HG03066 (cell line): ENCODE data around the gene FOCAD.

Experiments used
- ATAC-seq: cut with Tn5 transposase; IDR thresholded peaks from one replicate; pipeline ENCODE4 v1.9.1; 2021; ENCODE audit warnings: low read depth; ENCODE audit not compliant: unreplicated experiment

Gene FOCAD

DNA sequence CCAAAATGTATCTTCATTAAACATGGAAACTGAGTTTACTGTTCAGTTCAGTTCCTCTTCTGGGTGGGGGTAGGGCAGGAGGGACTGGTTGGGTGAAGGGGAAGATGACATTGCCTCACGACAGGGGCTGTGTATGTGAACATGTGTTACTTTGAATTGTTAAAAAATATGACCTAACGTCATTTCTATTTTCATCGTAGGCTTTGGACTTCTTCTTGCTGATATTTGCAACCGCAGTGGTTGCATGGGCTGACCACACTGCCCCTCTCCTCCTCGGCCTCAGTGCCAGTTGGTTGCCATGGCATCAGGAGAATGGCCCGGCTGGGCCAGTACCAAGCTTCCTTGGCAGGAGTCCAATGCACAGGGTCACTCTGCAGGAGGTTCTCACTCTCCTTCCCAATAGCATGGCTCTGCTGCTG, 305.9 kb downstream of the FOCAD start:
- ATAC-seq, result no peak

GRCh38 chr9:20990867-20991266, 306.8 kb downstream of the FOCAD start:
- ATAC-seq, result no peak

DNA sequence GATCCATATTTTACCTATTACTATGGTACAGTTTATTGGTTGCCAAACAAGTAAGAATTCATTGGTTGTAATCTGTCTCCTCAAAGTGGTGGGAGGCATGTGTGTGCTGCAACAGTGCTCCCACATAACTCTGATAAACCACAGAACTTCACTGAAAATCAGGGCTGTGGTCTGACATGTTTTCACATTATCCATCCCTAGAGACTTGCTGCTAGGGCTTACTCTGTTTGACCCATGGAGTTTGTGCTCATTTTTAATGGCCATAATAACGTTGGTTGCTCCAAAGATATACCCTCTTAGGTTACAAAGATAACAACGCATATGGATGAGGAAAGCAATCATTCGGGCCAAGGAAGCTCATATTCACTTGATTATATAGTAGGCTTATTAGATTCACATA, 310.4 kb downstream of the FOCAD start:
- ATAC-seq, result no peak

DNA sequence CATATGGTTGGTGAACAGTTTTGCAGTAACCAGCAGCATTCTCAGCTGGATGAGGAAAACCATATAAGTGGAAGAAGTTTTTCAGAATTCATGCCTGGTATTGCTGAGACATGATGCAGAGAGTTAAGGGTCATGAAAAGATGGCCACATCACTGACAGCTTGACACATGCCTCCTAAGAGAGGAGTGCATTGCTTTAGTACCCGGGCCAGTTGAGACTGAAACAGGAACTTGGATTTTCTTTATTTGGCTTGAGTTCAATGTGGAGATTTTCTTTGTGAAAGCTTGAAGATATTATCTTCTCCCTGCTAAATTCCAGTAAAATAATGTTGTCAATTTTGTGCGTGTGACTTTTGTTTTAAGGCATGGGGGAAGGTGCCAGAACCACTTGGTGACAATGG, 311.6 kb downstream of the FOCAD start:
- ATAC-seq, result no peak

DNA sequence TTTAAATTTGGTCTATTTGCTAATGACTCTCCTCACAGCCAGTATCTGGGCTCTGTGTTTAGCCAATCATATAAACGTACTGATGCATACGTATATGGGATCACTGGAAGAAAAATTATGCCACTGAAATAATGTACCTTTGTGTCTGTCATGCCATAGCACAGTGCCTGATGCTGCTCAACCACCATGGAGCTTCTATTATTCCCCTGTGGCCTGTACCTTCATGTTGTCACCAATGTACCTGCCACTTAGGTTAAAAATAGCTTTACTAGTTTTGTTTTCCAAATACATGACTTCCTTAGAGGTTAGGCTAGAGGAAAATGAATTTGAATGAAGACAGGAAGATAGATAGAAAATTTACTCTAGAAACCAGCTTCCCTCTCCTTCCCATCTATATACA, 312.8 kb downstream of the FOCAD start:
- no peak for ATAC-seq

- peak; percentile 89 for ATAC-seq
Measured at GRCh38 chr9:20997503-20998076, 313.5 kb downstream of the FOCAD start.

- ATAC-seq, result no peak
Measured at GRCh38 chr9:21001581-21001980, 317.5 kb downstream of the FOCAD start.

- no peak for ATAC-seq
Measured at GRCh38 chr9:21002040-21002439, 318.0 kb downstream of the FOCAD start.

DNA sequence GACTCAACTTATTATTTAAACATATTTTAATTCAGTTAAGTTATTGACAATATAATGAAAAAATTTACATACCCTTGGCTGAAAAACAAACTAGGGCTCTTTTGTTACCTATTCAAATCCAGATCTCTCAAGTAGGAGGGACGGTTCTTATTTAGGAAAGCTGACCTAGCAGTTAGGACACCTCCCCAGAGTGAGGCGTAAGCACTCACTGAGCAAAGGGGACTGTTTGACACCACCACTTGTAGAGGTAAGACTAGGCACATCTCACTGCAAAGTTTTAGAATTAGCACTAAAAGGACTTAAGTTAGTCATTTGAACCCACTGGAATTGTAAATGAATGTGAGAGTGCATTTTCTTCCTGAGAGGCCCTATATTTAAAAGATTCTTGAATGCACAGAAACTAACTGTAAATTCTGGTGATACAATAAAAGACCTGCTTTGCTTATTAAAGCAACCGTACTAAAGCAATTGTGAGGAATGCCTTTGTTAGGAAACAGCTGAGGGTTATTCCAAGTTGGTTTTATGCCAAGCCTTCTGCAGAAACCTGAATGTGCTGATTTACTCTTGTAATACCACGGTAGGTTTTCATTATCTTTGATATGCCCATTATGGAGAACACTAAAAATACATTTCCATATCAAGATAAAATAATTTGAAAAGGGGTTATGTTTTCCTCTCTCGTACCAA, 331.2 kb downstream of the FOCAD start:
- ATAC-seq, result no peak

DNA sequence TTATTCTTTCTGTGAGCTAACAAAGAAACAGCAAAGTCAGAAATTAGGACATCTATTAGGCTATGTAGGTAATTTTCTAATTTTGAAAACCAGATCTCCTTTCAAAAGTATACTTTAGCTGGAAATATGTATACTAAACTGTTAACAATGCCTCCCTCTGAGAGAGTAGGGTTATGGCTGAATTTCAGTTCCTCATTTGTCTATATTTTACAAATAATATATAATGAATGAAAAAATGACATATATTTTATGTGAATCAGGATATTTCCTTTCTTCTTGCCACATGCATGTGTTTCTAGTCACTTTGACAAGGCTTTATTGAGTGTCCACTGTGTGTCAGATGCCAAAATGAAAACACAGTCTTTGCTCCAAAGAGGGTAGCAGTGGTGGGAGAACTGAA, 331.9 kb downstream of the FOCAD start:
- ATAC-seq, result no peak

DNA sequence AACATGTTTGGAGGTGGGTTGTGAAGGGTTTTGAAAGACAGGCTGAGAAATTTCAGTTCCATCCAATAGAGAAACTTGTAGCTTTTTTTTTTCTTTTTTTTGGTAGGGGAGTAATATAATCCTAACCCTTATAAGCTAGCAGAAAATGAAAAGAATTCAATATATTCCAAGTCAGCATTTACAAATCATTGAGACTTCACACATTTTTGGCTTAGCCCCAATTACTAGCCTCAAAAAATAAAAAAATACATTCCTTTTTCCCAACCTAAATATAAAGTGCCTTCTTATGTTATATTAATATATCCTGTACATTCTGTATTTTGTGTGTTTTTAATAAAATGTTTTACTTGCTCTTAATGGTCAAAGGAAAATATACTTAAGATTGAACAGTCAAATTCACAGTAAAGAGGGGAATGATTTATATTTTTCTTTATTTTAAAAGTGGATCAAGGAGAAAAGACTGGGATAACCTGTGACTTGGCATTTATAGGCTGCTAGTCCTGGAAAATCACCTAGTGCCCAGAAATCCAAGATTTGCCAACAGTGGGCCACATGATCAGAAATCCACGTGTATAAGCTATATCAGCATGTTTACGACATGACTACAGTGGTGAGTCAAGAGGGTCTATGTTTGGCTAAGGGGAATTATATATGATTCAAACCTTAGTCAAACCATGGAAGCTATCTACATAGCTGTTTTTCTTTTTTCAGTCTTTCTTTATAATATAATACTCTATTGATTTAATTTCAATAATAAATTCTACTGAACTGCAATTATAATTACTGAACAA, 332.8 kb downstream of the FOCAD start:
- ATAC-seq, result no peak

- ATAC-seq, result no peak
Measured at GRCh38 chr9:21018177-21018576, 334.1 kb downstream of the FOCAD start.

DNA sequence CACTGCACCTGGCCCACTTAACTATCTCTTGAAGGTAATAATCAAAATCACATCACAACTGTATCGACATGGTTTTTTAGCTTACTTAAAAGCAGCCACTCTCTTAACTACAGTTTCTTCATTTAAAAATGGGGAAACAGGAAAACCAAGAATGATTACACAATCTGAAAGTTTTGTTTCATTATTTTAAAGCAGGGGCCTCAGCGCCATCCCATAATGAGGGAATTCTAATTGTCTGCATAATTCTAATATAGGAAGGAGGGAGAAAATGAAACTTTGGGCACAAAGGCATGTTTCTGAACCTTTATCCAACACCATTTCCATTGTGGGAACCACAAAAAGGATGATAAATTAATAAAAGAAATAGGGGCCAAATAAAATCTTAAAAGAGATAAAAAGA, 339.8 kb downstream of the FOCAD start:
- no peak for ATAC-seq

GRCh38 chr9:21027295-21027694, 343.2 kb downstream of the FOCAD start:
- ATAC-seq, result no peak

- no peak for ATAC-seq
Measured at GRCh38 chr9:21028466-21028865, 344.4 kb downstream of the FOCAD start.

- no peak for ATAC-seq
Measured at GRCh38 chr9:21029661-21030060, 345.6 kb downstream of the FOCAD start.

- peak; percentile 51 for ATAC-seq
Measured at GRCh38 chr9:21030389-21031035, 346.5 kb downstream of the FOCAD start.

DNA sequence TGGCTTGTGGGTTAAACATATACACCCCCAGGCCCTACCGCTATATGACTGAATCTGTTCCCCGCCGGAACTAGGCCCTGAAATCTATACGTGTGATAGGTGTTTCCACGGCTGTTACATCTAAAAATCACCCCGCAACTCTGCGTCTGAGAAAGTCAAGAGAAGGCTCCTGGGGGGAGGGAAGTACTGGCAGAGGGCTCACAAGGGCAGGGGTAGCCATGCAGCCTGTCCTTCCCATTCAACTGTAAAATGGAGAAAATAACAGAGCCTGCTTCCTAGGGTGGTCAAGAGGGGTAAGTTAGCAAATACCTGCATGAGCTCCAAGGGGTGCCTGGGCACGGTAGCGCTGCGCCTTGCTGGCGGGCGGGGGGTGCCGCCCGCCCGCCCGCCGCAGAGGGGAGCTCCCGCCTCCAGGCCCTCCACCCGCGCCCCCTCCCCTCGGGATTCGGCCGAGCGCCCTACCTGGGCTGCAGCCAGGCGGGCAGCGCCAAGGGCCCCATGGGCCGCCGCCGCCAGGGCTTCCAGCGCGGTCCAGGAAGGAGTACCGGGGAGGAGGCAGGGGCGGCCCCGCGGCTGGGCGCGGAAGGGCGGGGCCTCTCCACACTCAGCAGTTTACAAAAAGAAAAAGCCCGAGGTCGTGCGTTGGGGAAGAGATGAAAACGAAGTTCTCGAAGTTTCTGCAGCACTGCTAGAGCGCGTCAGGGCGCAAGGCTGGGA, 347.2 kb downstream of the FOCAD start, which contains the start of gene HACD4:
HACD4 (minus strand) TSS at position 550 of the 717 bp plus-strand sequence; CDS start at position 500, 50 bp downstream.
- peak; percentile 81 for ATAC-seq

- no peak for ATAC-seq
Measured at GRCh38 chr9:21031808-21032183, 347.7 kb downstream of the FOCAD start.

- ATAC-seq, result no peak
Measured at GRCh38 chr9:21037278-21037677, 353.2 kb downstream of the FOCAD start.

DNA sequence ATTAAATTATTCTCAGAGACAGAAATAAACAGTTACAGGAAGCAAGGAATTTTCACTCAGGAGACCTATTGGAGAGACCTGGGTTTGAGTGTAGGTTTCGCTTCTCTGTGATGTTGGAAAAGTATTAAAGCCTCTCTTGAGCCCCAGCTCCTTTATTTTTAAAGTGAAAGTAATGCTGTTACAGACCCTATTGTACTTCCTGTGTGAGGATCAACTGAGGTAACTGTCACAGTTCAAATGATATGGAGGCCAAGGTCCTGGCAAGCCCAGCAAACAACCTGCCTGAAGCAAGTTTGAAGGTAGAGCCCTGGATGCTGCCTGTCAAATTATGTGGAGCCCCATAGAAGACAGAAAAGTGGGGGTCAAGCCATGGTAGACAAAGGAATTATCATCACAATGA, 355.2 kb downstream of the FOCAD start:
- ATAC-seq, result no peak
